GM12872 (cell line): Measurements from ENCODE around the gene KLHL42.

Experiments
- TF ChIP-seq, protein P1 (sequence below): IDR thresholded peaks from 3 replicates; pipeline ENCODE4 v1.5.1; 2011; ENCODE audit warnings: low read depth, mild to moderate bottlenecking, low read length, moderate library complexity; ENCODE audit not compliant: insufficient read depth

The KLHL42 gene

DNA sequence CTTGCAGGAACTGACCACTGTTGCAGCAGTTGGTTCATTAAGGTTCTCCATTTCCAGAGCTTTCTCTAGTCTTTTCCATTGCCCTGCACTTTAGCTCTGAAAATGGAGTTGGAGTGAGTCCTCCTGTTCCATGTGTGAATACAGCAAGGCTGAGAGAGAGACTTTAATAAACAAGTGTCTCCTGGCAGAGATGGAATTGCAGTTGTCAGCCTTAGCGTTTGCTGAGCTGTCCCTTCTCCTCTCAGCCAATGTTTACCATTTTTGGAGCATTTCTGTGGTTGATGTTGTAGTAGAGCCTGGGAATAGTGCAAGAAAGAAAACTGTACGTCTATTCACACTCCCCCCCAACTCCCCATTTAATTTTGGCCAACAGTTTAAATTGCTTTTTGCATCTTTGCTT is 7.5 kb downstream of the KLHL42 start:
- TF ChIP-seq, protein P1, sequence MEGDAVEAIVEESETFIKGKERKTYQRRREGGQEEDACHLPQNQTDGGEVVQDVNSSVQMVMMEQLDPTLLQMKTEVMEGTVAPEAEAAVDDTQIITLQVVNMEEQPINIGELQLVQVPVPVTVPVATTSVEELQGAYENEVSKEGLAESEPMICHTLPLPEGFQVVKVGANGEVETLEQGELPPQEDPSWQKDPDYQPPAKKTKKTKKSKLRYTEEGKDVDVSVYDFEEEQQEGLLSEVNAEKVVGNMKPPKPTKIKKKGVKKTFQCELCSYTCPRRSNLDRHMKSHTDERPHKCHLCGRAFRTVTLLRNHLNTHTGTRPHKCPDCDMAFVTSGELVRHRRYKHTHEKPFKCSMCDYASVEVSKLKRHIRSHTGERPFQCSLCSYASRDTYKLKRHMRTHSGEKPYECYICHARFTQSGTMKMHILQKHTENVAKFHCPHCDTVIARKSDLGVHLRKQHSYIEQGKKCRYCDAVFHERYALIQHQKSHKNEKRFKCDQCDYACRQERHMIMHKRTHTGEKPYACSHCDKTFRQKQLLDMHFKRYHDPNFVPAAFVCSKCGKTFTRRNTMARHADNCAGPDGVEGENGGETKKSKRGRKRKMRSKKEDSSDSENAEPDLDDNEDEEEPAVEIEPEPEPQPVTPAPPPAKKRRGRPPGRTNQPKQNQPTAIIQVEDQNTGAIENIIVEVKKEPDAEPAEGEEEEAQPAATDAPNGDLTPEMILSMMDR, result no peak

DNA sequence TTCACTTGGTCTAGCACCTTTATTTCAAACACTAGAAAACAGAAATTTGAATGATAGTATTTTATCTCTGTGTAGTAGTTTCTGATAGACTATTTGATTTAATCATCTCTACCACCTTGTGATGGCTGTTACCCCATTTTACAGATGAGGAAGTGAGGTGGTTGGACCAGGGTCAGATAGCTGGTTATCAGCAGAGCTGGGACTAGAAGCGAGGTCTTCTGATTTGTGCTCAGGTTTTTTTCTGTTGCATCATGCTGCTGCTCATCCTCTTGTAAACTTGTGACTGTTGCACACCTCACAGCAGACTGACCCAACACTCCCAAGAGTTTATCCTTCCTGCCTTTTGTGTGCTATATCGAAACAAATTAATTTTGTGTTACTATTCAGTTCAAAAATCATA is 10.1 kb downstream of the KLHL42 start:
- TF ChIP-seq, protein P1, result no peak

DNA sequence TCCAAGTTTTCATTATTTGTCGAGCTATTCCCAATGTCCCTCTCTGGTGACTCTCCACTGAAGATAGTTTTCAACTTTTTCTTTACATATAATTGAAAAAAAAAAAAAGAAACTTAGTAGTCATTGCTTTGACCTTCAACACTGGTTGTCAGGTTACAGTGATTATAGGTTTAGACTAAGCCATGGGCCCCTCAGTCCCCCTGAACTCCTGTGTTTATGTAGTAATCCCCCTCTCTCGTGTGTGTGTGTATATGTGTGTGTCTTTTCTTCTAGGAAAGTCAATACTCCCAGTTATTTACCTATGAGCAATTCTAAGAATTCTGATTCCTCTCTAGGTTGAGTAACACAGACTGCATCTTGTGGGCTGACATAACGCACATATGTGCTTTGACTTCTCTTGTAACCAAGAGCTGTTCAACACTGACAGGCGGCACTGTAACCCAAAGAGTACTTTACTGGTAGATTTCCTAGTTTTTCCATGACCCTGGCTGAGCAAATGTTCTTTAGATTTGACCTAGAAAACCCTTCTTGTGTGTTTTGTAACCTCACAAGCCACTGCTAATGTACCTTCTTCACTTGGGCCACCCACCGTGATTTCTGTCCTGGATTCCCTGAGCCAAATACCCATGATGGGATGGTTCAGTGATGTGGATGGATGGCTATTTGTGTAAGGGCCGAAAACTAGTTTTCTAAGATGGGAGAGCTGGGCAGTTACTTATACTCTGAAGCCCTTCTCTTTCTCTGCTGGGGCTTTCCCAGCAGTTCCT is 15.0 kb downstream of the KLHL42 start:
- TF ChIP-seq, protein P1, result no peak

DNA sequence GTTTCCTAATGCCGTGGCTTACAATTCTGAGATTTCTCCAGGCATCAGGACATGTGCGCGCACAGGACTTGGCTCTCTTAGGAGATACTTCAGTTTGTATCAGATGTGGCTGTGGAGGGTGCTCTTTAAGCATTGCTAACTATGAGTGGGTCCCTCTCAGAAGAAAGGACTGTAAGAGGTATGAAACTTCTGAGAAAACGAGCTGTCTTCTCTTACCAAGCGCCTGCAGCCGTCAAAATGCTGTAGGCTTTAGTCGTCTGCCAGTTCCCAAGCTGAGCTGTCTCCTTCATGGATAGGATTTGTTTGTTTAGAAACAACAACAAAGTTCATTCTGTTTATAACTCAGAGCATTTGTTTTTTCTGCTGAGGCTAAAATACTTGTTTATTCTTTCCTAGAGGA is 16.1 kb downstream of the KLHL42 start:
- TF ChIP-seq, protein P1, result no peak

DNA sequence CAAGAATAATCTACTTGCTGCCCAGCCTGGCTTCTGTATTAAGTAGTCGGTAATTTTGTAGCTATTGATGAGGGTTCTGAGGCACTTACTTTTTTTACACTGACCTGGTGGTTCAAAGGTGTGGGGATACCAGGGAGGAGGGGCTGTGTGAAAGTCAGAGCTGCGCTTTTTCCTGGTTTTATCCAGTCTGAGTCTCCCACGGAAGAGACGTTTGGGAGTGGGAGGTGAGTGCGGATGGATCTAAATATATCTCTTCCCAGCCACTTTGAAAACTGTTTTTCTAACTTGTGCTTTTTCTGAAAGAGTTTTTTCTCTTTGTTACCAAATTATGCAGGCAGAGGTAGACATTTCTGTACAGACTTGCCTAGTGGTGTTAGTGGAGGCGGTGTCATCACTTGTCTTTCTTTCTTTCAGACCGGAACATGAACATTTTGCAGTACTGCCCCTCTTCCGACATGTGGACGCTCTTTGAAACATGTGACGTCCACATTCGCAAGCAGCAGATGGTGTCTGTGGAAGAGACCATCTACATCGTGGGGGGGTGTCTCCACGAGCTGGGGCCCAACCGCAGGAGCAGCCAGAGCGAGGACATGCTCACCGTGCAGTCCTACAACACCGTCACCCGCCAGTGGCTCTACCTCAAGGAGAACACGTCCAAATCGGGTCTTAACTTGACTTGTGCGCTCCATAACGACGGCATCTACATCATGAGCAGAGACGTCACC is 17.4 kb downstream of the KLHL42 start:
- TF ChIP-seq, protein P1, result no peak

DNA sequence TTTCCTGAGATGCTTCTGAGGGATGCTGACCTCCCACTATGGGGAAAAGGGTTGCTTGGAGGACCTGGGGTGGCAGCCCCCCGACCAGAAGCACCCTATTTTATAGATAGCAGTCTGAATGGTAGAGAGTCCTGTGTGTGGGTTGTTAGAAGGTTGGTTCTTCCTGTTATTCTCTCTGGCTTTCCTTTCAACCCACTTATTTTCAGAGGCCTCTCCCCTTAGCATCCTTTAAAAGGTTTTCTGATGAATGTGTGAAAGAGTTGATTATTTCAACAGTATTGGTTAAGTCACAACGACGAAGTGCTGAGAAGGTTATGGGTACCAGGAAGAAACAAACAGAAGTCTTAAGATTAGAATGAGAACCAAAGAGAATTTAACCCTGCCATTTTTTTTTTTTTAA is 20.8 kb downstream of the KLHL42 start:
- TF ChIP-seq, protein P1, result no peak

DNA sequence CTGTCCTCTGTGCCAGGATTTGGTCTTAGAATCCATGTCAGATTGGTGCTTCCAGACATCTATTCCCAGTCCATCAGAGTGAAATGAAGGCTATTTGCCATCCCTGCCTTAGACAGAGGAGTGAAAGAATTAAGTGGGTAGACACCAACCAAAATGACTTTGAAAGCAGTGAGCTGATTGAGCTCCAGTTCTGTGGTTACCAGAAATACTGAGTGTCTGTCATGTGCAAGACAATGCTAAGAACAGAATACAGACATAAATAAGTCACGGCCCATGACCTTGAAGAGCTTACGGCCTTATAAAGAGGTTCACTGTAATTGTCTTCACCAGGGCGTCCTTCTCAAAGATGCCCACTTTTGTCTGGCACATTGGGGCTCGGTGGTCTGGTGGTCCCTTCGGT is 21.6 kb downstream of the KLHL42 start:
- TF ChIP-seq, protein P1, result no peak
